Measurements from ENCODE around the gene MINDY4. TPM values are rescaled to one million over a fixed set of nuclear protein-coding genes. Genes with fewer than 3 reads are reported as not detected.

The MINDY4 gene
- polyA plus RNA-seq, 2 donors, result 1.3 to 1.4 TPM

GRCh38 chr7:30865076-30865475, 93.9 kb downstream of the MINDY4 start:
- Histone ChIP-seq H3K36me3 (ENCODE audit: control insufficient read depth in 2 of 2, insufficient read depth in 2 of 2, low read length in 1 of 2) (no peaks in the 10 kb centered on the region), H3K9me3 (ENCODE audit: control insufficient read depth in 2 of 2, insufficient read depth in 1 of 2, low read depth in 1 of 2, low read length in 1 of 2) (no peaks in the 10 kb centered on the region), H3K4me1 (ENCODE audit: control insufficient read depth in 2 of 2, insufficient read depth in 2 of 2, low read length in 1 of 2) (peaks cover 0 to 8% of the 10 kb centered on the region in 2 donors), H3K27ac (ENCODE audit: low read depth in 2 of 2, low read length in 1 of 2) (no peak overlapping the region), H3K27me3 (ENCODE audit: control insufficient read depth in 1 of 2, insufficient read depth in 2 of 2, low read length in 2 of 2) (no peaks in the 10 kb centered on the region), H3K4me3 (ENCODE audit: low read depth in 1 of 2, low read length in 2 of 2) (no peak overlapping the region)
- 83 to 92% methylated on average over 4 of the region's 4 CpGs for WGBS, 2 donors

- 89 to 96% methylated on average over 4 of the region's 4 CpGs for WGBS, 2 donors
- H3K27ac ChIP-seq (ENCODE audit: low read depth in 2 of 2, low read length in 1 of 2), result no peak overlapping the region
- no peaks in the 10 kb centered on the region for H3K36me3 ChIP-seq (ENCODE audit: control insufficient read depth in 2 of 2, insufficient read depth in 2 of 2, low read length in 1 of 2)
Measured at GRCh38 chr7:30865821-30866220, 94.6 kb downstream of the MINDY4 start.

GRCh38 chr7:30866939-30867338, 95.7 kb downstream of the MINDY4 start:
- Histone ChIP-seq H3K4me1 (ENCODE audit: control insufficient read depth in 2 of 2, insufficient read depth in 2 of 2, low read length in 1 of 2) (peaks cover 0 to 3% of the 10 kb centered on the region in 2 donors), H3K27me3 (ENCODE audit: control insufficient read depth in 1 of 2, insufficient read depth in 2 of 2, low read length in 2 of 2) (no peaks in the 10 kb centered on the region), H3K36me3 (ENCODE audit: control insufficient read depth in 2 of 2, insufficient read depth in 2 of 2, low read length in 1 of 2) (peaks cover 0 to 1% of the 10 kb centered on the region in 2 donors), H3K9me3 (ENCODE audit: control insufficient read depth in 2 of 2, insufficient read depth in 1 of 2, low read depth in 1 of 2, low read length in 1 of 2) (no peaks in the 10 kb centered on the region), H3K27ac (ENCODE audit: low read depth in 2 of 2, low read length in 1 of 2) (no peak overlapping the region), H3K4me3 (ENCODE audit: low read depth in 1 of 2, low read length in 2 of 2) (no peak overlapping the region)
- 87 to 91% methylated on average over 7 of the region's 7 CpGs for WGBS, 2 donors

More at GRCh38 chr7:30865821-30866220, 94.6 kb downstream of the MINDY4 start:
- Histone ChIP-seq H3K27me3 (ENCODE audit: control insufficient read depth in 1 of 2, insufficient read depth in 2 of 2, low read length in 2 of 2) (no peaks in the 10 kb centered on the region), H3K4me3 (ENCODE audit: low read depth in 1 of 2, low read length in 2 of 2) (no peak overlapping the region), H3K4me1 (ENCODE audit: control insufficient read depth in 2 of 2, insufficient read depth in 2 of 2, low read length in 1 of 2) (peaks cover 0 to 3% of the 10 kb centered on the region in 2 donors), H3K9me3 (ENCODE audit: control insufficient read depth in 2 of 2, insufficient read depth in 1 of 2, low read depth in 1 of 2, low read length in 1 of 2) (no peaks in the 10 kb centered on the region)

GRCh38 chr7:30867483-30867882, 96.3 kb downstream of the MINDY4 start:
- 68 to 95% methylated on average over 1 of the region's 1 CpG for WGBS, 2 donors
- H3K4me3 ChIP-seq (ENCODE audit: low read depth in 1 of 2, low read length in 2 of 2), result no peak overlapping the region

GRCh38 chr7:30869794-30870611, 98.8 kb downstream of the MINDY4 start:
- Histone ChIP-seq H3K27me3 (ENCODE audit: control insufficient read depth in 1 of 2, insufficient read depth in 2 of 2, low read length in 2 of 2) (no peaks in the 10 kb centered on the region), H3K36me3 (ENCODE audit: control insufficient read depth in 2 of 2, insufficient read depth in 2 of 2, low read length in 1 of 2) (peaks cover 0 to 9% of the 10 kb centered on the region in 2 donors), H3K9me3 (ENCODE audit: control insufficient read depth in 2 of 2, insufficient read depth in 1 of 2, low read depth in 1 of 2, low read length in 1 of 2) (no peaks in the 10 kb centered on the region), H3K27ac (ENCODE audit: low read depth in 2 of 2, low read length in 1 of 2) (no peak overlapping the region), H3K4me3 (ENCODE audit: low read depth in 1 of 2, low read length in 2 of 2) (no peak overlapping the region), H3K4me1 (ENCODE audit: control insufficient read depth in 2 of 2, insufficient read depth in 2 of 2, low read length in 1 of 2) (peaks cover 0 to 3% of the 10 kb centered on the region in 2 donors)
- WGBS, 2 donors, result 63 to 69% methylated on average over 13 of the region's 13 CpGs

More at GRCh38 chr7:30867483-30867882, 96.3 kb downstream of the MINDY4 start:
- Histone ChIP-seq H3K36me3 (ENCODE audit: control insufficient read depth in 2 of 2, insufficient read depth in 2 of 2, low read length in 1 of 2) (peaks cover 0 to 2% of the 10 kb centered on the region in 2 donors), H3K4me1 (ENCODE audit: control insufficient read depth in 2 of 2, insufficient read depth in 2 of 2, low read length in 1 of 2) (peaks cover 0 to 3% of the 10 kb centered on the region in 2 donors), H3K9me3 (ENCODE audit: control insufficient read depth in 2 of 2, insufficient read depth in 1 of 2, low read depth in 1 of 2, low read length in 1 of 2) (no peaks in the 10 kb centered on the region), H3K27ac (ENCODE audit: low read depth in 2 of 2, low read length in 1 of 2) (no peak overlapping the region), H3K27me3 (ENCODE audit: control insufficient read depth in 1 of 2, insufficient read depth in 2 of 2, low read length in 2 of 2) (no peaks in the 10 kb centered on the region)

- Histone ChIP-seq H3K4me1 (ENCODE audit: control insufficient read depth in 2 of 2, insufficient read depth in 2 of 2, low read length in 1 of 2) (peaks cover 0 to under 1% of the 10 kb centered on the region in 2 donors), H3K9me3 (ENCODE audit: control insufficient read depth in 2 of 2, insufficient read depth in 1 of 2, low read depth in 1 of 2, low read length in 1 of 2) (no peaks in the 10 kb centered on the region), H3K36me3 (ENCODE audit: control insufficient read depth in 2 of 2, insufficient read depth in 2 of 2, low read length in 1 of 2) (peaks cover 0 to 9% of the 10 kb centered on the region in 2 donors), H3K27me3 (ENCODE audit: control insufficient read depth in 1 of 2, insufficient read depth in 2 of 2, low read length in 2 of 2) (no peaks in the 10 kb centered on the region), H3K4me3 (ENCODE audit: low read depth in 1 of 2, low read length in 2 of 2) (no peak overlapping the region), H3K27ac (ENCODE audit: low read depth in 2 of 2, low read length in 1 of 2) (no peak overlapping the region)
- 77 to 82% methylated on average over 10 of the region's 10 CpGs for WGBS, 2 donors
Measured at GRCh38 chr7:30870821-30871518, 99.8 kb downstream of the MINDY4 start.

- H3K4me3 ChIP-seq (ENCODE audit: low read depth in 1 of 2, low read length in 2 of 2), result no peak overlapping the region
- WGBS, 2 donors, result 98% methylated on average over 5 of the region's 5 CpGs
- peaks cover 0 to 9% of the 10 kb centered on the region in 2 donors for H3K36me3 ChIP-seq (ENCODE audit: control insufficient read depth in 2 of 2, insufficient read depth in 2 of 2, low read length in 1 of 2)
- H3K27me3 ChIP-seq (ENCODE audit: control insufficient read depth in 1 of 2, insufficient read depth in 2 of 2, low read length in 2 of 2), result no peaks in the 10 kb centered on the region
- no peaks in the 10 kb centered on the region for H3K9me3 ChIP-seq (ENCODE audit: control insufficient read depth in 2 of 2, insufficient read depth in 1 of 2, low read depth in 1 of 2, low read length in 1 of 2)
- H3K27ac ChIP-seq (ENCODE audit: low read depth in 2 of 2, low read length in 1 of 2), result no peak overlapping the region
- H3K4me1 ChIP-seq (ENCODE audit: control insufficient read depth in 2 of 2, insufficient read depth in 2 of 2, low read length in 1 of 2), result no peaks in the 10 kb centered on the region
Measured at GRCh38 chr7:30871655-30872054, 100.4 kb downstream of the MINDY4 start.

- no peaks in the 10 kb centered on the region for H3K27me3 ChIP-seq (ENCODE audit: control insufficient read depth in 1 of 2, insufficient read depth in 2 of 2, low read length in 2 of 2)
- H3K27ac ChIP-seq (ENCODE audit: low read depth in 2 of 2, low read length in 1 of 2), result no peak overlapping the region
- H3K9me3 ChIP-seq (ENCODE audit: control insufficient read depth in 2 of 2, insufficient read depth in 1 of 2, low read depth in 1 of 2, low read length in 1 of 2), result no peaks in the 10 kb centered on the region
- WGBS, 2 donors, result 81 to 86% methylated on average over 2 of the region's 2 CpGs
- peaks cover 0 to 9% of the 10 kb centered on the region in 2 donors for H3K36me3 ChIP-seq (ENCODE audit: control insufficient read depth in 2 of 2, insufficient read depth in 2 of 2, low read length in 1 of 2)
- no peak overlapping the region for H3K4me3 ChIP-seq (ENCODE audit: low read depth in 1 of 2, low read length in 2 of 2)
- H3K4me1 ChIP-seq (ENCODE audit: control insufficient read depth in 2 of 2, insufficient read depth in 2 of 2, low read length in 1 of 2), result no peaks in the 10 kb centered on the region
Measured at GRCh38 chr7:30873207-30873606, 102.0 kb downstream of the MINDY4 start.

- H3K4me3 ChIP-seq (ENCODE audit: low read depth in 1 of 2, low read length in 2 of 2), result no peak overlapping the region
- no peak overlapping the region for H3K27ac ChIP-seq (ENCODE audit: low read depth in 2 of 2, low read length in 1 of 2)
- no peaks in the 10 kb centered on the region for H3K9me3 ChIP-seq (ENCODE audit: control insufficient read depth in 2 of 2, insufficient read depth in 1 of 2, low read depth in 1 of 2, low read length in 1 of 2)
- peaks cover 0 to 9% of the 10 kb centered on the region in 2 donors for H3K36me3 ChIP-seq (ENCODE audit: control insufficient read depth in 2 of 2, insufficient read depth in 2 of 2, low read length in 1 of 2)
- no peaks in the 10 kb centered on the region for H3K27me3 ChIP-seq (ENCODE audit: control insufficient read depth in 1 of 2, insufficient read depth in 2 of 2, low read length in 2 of 2)
- 84 to 88% methylated on average over 6 of the region's 6 CpGs for WGBS, 2 donors
- no peaks in the 10 kb centered on the region for H3K4me1 ChIP-seq (ENCODE audit: control insufficient read depth in 2 of 2, insufficient read depth in 2 of 2, low read length in 1 of 2)
Measured at GRCh38 chr7:30873656-30874055, 102.4 kb downstream of the MINDY4 start.

Data from esophagus (tissue), 2 donors.